ENCODE measurements around the gene TCEAL9. TPM values are rescaled to one million over a fixed set of nuclear protein-coding genes. Genes with fewer than 3 reads are reported as not detected.

Gene TCEAL9
- total RNA-seq, 1 donor from 2014 or later, result 108 TPM

DNA sequence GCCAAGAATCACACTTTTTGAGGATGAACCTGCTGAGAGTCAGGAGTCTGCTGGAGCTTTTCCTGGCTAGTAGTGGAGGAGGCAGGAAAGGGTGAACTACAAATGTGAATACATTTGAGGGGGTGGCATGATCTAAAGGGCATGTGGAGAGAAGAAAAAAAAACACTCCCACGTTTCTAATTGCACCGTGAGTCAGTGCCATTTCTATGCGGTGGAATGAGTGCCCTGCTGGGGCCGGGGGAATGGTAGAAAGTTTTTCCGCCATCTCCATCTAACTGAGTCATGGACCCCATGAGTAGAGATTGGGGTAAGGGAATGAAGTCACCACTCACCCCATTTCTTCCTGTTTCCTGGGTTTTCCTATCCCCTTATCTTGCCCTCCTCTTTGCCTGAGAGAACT, 39.9 kb downstream of the TCEAL9 start:
- no peak overlapping the region for H3K4me3 ChIP-seq
- H2AFZ ChIP-seq (replicated peaks), result no peak overlapping the region
- no peak overlapping the region for H3K27ac Mint-ChIP-seq
- H3K4me1 Mint-ChIP-seq, result peaks cover 17% of the 10 kb centered on the region
- H3K79me2 ChIP-seq (ENCODE audit: low read depth), result no peaks in the 10 kb centered on the region
- H3K36me3 Mint-ChIP-seq, result no peaks in the 10 kb centered on the region
- no peak for DNase-seq (ENCODE audit: low spot score)
- no peaks in the 10 kb centered on the region for H3K4me1 ChIP-seq
- H3K27me3 ChIP-seq, result no peaks in the 10 kb centered on the region
- no peak overlapping the region for H3K9ac ChIP-seq
- H3K4me3 Mint-ChIP-seq, result no peak overlapping the region
- H3K9me3 ChIP-seq (ENCODE audit: low read depth), result no peaks in the 10 kb centered on the region
- H3K9me3 Mint-ChIP-seq, result peaks cover 10% of the 10 kb centered on the region
- no peaks in the 10 kb centered on the region for H4K20me1 ChIP-seq (ENCODE audit: low read depth)
- peaks cover 9% of the 10 kb centered on the region for H3K27me3 Mint-ChIP-seq (ENCODE audit: insufficient read depth, low read depth)
- no peaks in the 10 kb centered on the region for H3F3A ChIP-seq (ENCODE audit: low read depth)
- no peak overlapping the region for H3K27ac ChIP-seq
- H3K36me3 ChIP-seq, result no peaks in the 10 kb centered on the region
- TF ChIP-seq EZH2 (IDR thresholded peaks at IDR 0.05) (no peak), EZH2phosphoT487 (IDR thresholded peaks at IDR 0.05) (no peak)
- TF ChIP-seq, protein P1, sequence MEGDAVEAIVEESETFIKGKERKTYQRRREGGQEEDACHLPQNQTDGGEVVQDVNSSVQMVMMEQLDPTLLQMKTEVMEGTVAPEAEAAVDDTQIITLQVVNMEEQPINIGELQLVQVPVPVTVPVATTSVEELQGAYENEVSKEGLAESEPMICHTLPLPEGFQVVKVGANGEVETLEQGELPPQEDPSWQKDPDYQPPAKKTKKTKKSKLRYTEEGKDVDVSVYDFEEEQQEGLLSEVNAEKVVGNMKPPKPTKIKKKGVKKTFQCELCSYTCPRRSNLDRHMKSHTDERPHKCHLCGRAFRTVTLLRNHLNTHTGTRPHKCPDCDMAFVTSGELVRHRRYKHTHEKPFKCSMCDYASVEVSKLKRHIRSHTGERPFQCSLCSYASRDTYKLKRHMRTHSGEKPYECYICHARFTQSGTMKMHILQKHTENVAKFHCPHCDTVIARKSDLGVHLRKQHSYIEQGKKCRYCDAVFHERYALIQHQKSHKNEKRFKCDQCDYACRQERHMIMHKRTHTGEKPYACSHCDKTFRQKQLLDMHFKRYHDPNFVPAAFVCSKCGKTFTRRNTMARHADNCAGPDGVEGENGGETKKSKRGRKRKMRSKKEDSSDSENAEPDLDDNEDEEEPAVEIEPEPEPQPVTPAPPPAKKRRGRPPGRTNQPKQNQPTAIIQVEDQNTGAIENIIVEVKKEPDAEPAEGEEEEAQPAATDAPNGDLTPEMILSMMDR (IDR thresholded peaks at IDR 0.05), result no peak
- H3K4me2 ChIP-seq, result no peak overlapping the region

DNA sequence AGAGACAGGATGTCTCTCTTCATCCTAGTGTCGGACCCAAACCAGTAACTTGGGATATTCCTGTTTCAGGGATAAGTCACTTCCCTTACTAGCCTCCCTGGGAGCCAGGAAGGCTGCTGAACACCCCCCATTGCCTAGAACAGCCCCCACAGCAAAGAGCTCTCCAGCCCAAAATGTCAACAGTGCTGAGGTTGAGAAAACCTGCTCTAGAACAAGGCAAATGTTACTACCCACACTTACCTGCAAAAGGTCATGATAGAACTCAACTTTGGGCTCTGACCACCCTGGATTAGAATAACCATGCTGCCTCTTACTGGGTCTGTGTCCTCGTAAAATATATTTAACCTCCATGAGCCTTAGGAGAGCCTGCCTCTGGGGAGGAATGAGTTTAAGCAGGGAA, 40.4 kb downstream of the TCEAL9 start:
- Histone ChIP-seq H3K4me3 (no peak overlapping the region), H3K79me2 (ENCODE audit: low read depth) (no peaks in the 10 kb centered on the region), H3K9me3 (ENCODE audit: low read depth) (no peaks in the 10 kb centered on the region), H3F3A (ENCODE audit: low read depth) (no peaks in the 10 kb centered on the region), H3K9ac (no peak overlapping the region), H3K4me2 (no peak overlapping the region), H3K27me3 (no peaks in the 10 kb centered on the region), H3K27ac (no peak overlapping the region), H3K36me3 (no peaks in the 10 kb centered on the region), H4K20me1 (ENCODE audit: low read depth) (no peaks in the 10 kb centered on the region), H3K4me1 (no peaks in the 10 kb centered on the region), H2AFZ (replicated peaks) (no peak overlapping the region)
- peaks cover 17% of the 10 kb centered on the region for H3K4me1 Mint-ChIP-seq
- no peaks in the 10 kb centered on the region for H3K36me3 Mint-ChIP-seq
- TF ChIP-seq, protein P1 (IDR thresholded peaks at IDR 0.05), result no peak
- TF ChIP-seq EZH2phosphoT487 (IDR thresholded peaks at IDR 0.05) (no peak), EZH2 (IDR thresholded peaks at IDR 0.05) (no peak)
- no peak for DNase-seq (ENCODE audit: low spot score)
- no peak overlapping the region for H3K4me3 Mint-ChIP-seq
- H3K27ac Mint-ChIP-seq, result no peak overlapping the region
- H3K9me3 Mint-ChIP-seq, result peaks cover 10% of the 10 kb centered on the region
- peaks cover 9% of the 10 kb centered on the region for H3K27me3 Mint-ChIP-seq (ENCODE audit: insufficient read depth, low read depth)

GRCh38 chrX:103397707-103398106, 41.4 kb downstream of the TCEAL9 start:
- no peaks in the 10 kb centered on the region for H3K4me1 ChIP-seq
- no peaks in the 10 kb centered on the region for H3K9me3 ChIP-seq (ENCODE audit: low read depth)
- Mint-ChIP-seq H3K36me3 (no peaks in the 10 kb centered on the region), H3K9me3 (peaks cover 9% of the 10 kb centered on the region), H3K27me3 (ENCODE audit: insufficient read depth, low read depth) (peaks cover 9% of the 10 kb centered on the region), H3K27ac (no peak overlapping the region), H3K4me3 (no peak overlapping the region), H3K4me1 (peaks cover 17% of the 10 kb centered on the region)
- no peak overlapping the region for H2AFZ ChIP-seq (replicated peaks)
- H3K27me3 ChIP-seq, result peaks cover 3% of the 10 kb centered on the region
- no peak overlapping the region for H3K9ac ChIP-seq
- no peaks in the 10 kb centered on the region for H3K36me3 ChIP-seq
- H3F3A ChIP-seq (ENCODE audit: low read depth), result no peaks in the 10 kb centered on the region
- H3K4me3 ChIP-seq, result no peak overlapping the region
- TF ChIP-seq EZH2phosphoT487 (IDR thresholded peaks at IDR 0.05), result no peak
- TF ChIP-seq, protein P1 (IDR thresholded peaks at IDR 0.05), result no peak
- TF ChIP-seq EZH2 (IDR thresholded peaks at IDR 0.05), result no peak
- DNase-seq (ENCODE audit: low spot score), result no peak
- H3K4me2 ChIP-seq, result no peak overlapping the region
- no peak overlapping the region for H3K27ac ChIP-seq
- H3K79me2 ChIP-seq (ENCODE audit: low read depth), result no peaks in the 10 kb centered on the region
- no peaks in the 10 kb centered on the region for H4K20me1 ChIP-seq (ENCODE audit: low read depth)
